Measurements from ENCODE around the gene RRP1B. TPM values are rescaled to one million over a fixed set of nuclear protein-coding genes. Genes with fewer than 3 reads are reported as not detected.
A peak's percentile ranks its signal among the peaks of the same experiment; 100 is the strongest.

The RRP1B gene
- total and polyA plus RNA-seq, 9 of the 15 experiments (the other 6 are each of a cell fraction or from before 2014, with no cell fraction given) = 6.8 to 66.6 (median 41.9) TPM

DNA sequence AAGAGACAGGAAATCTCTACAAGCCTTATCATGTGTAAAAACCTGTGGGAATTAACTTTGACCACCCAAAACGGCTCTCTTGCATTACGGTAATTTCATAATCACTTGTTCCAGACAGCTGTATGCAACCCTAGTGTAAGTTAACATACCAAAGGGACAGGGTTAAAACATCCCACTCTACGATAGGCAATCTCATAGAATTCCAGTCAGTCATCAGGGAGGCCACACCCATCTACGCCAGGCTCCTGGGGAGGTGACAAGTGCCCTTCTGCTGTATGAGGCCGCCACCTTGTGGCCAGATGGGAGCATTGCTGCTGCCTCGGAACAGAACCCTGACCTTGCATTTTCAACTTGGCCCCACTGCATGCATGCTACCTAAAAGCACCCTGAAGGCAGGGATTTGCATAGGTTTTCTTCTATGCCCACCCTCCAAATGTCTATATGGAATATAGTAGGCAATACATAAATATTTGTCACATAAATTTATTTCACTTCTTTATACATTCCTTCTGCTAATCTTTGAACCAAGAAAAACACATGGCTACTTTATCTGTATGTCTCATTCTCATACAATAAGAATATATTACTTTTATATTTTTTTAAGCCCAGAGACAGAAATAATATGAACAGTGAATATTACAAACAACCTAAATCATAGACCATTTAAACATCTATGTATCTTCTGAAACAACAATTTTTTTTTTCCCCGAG, 12.7 kb upstream of the RRP1B start (continued):
- TF ChIP-seq USF2 (CRISPR knock-in tag; IDR thresholded peaks at IDR 0.05) (no peak), HMG20B (CRISPR knock-in tag; IDR thresholded peaks at IDR 0.05) (no peak), HIVEP1 (CRISPR knock-in tag; IDR thresholded peaks at IDR 0.05) (no peak), CREM (IDR thresholded peaks at IDR 0.05; ENCODE audit: low read depth) (peak; percentile 68), SNIP1 (IDR thresholded peaks at IDR 0.05; ENCODE audit: low read depth) (no peak), POLR2G (IDR thresholded peaks at IDR 0.05; ENCODE audit: low read depth, low read length) (no peak), TCFL5 (CRISPR knock-in tag; conservative IDR thresholded peaks at IDR 0.05) (no peak), POLR2AphosphoS5 (IDR thresholded peaks at IDR 0.05; ENCODE audit: control insufficient read depth, insufficient read depth, low read depth, low read length) (no peak), SPI1 (IDR thresholded peaks at IDR 0.05; ENCODE audit: borderline replicate concordance, low read depth, low read length) (no peak), LEF1 (IDR thresholded peaks at IDR 0.05) (no peak), ZNF766 (CRISPR knock-in tag; conservative IDR thresholded peaks at IDR 0.05) (no peak), SMARCB1 (IDR thresholded peaks at IDR 0.05; ENCODE audit: insufficient read length, low read depth) (peak; percentile 76), HNRNPL (IDR thresholded peaks at IDR 0.05; ENCODE audit: low read depth, low read length) (no peak), NRF1 (conservative IDR thresholded peaks at IDR 0.05 in 1 of 2, IDR thresholded peaks at IDR 0.05 in 1 of 2) (peak in 1 of 2 experiments; percentile 11; a peak in 1 of 4 replicates), FOXO4 (CRISPR knock-in tag; IDR thresholded peaks at IDR 0.05) (no peak), HOXB6 (CRISPR knock-in tag; IDR thresholded peaks at IDR 0.05; ENCODE audit: borderline replicate concordance) (no peak), TSHZ1 (CRISPR knock-in tag; IDR thresholded peaks at IDR 0.05) (no peak), FOXP1 (CRISPR knock-in tag; IDR thresholded peaks at IDR 0.05) (0 out of 2 replicates have a peak, but pooled peaks have one; percentile 41), TFAM (CRISPR knock-in tag; conservative IDR thresholded peaks at IDR 0.05) (no peak)
- TF ChIP-seq, protein P1, sequence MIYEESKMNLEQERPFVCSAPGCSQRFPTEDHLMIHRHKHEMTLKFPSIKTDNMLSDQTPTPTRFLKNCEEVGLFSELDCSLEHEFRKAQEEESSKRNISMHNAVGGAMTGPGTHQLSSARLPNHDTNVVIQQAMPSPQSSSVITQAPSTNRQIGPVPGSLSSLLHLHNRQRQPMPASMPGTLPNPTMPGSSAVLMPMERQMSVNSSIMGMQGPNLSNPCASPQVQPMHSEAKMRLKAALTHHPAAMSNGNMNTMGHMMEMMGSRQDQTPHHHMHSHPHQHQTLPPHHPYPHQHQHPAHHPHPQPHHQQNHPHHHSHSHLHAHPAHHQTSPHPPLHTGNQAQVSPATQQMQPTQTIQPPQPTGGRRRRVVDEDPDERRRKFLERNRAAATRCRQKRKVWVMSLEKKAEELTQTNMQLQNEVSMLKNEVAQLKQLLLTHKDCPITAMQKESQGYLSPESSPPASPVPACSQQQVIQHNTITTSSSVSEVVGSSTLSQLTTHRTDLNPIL (CRISPR knock-in tag; IDR thresholded peaks at IDR 0.05) = no peak

Data from K562 (cell line).